HG02678 (cell line): ENCODE data around the gene C16orf95.
"Not testable (repeated sequence)": the region's sequence is repeated elsewhere in the genome, so short reads cannot be mapped to it uniquely, and the experiment has no call there.

Experiments
- ATAC-seq: cut with Tn5 transposase; IDR thresholded peaks from one replicate; pipeline ENCODE4 v1.9.1; 2021; ENCODE audit warnings: mild to moderate bottlenecking, moderate library complexity; ENCODE audit not compliant: unreplicated experiment

Gene C16orf95, protein sequence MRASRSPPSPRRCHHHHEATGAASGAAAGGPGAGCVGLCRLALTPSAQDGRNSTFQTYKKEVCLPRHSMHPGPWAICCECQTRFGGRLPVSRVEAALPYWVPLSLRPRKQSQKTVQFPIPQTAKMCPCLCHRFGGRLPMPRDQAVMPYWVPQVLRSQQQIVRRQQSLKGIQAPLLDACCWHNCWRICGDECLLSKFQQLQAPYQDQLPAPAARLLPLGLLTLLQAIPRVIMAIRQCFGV

DNA sequence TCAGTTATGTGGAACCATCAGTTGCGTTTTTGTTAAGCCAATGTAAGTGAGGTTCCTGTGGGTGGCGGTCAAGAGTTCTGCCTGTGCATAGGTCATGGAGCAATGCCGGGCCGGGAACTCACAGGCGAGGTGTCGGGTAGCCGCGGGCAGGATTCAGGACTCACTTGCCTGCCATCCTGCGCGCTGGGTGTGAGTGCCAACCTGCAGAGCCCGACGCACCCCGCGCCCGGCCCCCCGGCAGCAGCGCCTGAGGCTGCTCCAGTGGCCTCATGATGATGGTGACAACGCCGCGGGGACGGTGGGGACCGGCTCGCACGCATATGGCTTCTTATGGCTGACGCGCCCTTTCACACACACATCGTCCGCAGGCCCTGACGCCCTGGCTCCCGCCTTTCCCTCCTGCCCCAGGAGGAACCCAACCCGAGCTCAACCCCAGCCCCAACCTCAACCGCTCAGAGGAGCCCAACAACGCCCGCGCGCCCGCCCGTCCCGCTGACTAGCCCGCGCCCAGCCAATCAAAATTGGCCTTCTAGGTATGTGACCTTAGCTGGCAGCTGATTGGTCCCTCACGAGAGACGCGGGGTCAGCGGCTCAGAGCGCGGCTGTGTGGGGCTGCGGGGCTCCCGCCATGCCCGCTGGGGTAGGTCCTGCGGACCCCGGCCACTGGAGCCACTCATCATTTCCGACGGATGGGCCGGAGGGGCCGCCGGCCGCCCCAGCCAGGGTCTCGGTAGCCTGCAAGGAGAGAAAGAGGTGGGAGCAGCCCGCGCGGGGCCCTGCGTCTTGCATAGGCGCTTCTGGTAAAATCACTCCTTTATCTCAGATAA, at the start of gene C16orf95:
C16orf95 (minus strand) TSS at position 470 of the 827 bp plus-strand sequence; CDS start at position 320, 150 bp downstream.
- peak; percentile 94 for ATAC-seq

DNA sequence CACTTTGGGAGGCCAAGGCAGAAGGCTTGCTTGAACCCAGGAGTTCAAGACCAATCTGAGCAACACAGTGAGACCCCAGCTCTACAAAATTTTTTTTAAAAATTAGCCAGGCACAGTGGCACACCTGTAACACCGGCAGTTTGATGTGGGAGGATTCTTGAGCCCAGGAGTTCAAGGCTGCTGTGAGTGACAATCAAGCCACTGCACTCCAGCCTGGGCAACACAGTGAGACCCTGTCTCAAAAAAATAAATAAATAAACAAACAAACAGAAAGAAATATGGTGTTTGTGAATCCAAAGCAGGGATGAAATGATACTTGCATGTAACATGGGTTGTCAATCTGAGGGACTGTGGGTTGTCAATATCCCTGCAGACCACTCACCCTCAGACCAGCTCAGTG, 49.7 kb upstream of the C16orf95 start:
- ATAC-seq, result no peak

GRCh38 chr16:87366288-87366687, 49.1 kb upstream of the C16orf95 start:
- no peak for ATAC-seq

- ATAC-seq, result no peak
Measured at GRCh38 chr16:87365021-87365713, 48.0 kb upstream of the C16orf95 start.

DNA sequence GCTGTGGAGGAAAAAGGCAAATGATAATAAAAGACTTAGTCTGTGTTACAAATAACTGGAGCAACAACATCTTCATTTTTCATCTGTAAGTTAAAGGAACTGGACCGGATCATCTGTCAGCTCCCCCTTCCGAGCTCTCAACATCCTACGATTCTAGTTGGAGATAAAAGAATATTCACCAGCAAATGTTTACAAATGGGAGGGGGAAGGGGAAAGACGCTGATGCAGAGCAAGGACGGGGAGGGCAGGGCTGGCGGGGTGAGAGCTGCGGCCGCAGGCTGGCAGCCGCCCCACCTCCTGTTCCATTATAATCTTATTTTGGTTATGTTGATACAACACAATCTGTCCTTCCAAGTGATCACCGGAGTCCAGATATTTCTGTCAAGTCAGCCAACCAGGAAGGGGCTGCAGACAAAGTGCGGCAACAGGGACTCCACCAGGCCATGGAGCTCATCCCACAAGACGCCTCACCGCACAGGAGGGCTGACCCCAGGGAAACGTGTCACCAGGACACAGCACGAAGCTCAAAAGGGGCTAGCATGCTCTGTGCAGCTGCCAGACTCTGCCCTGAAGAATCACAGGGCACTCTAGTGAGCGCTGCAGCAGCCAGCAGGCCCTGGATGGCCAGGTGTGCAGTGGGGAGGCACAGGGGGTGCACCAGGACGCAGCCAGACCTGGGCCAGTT, 46.7 kb upstream of the C16orf95 start:
- no peak for ATAC-seq

- not testable (repeated sequence) for ATAC-seq
Measured at GRCh38 chr16:87362828-87363559, 45.8 kb upstream of the C16orf95 start.

DNA sequence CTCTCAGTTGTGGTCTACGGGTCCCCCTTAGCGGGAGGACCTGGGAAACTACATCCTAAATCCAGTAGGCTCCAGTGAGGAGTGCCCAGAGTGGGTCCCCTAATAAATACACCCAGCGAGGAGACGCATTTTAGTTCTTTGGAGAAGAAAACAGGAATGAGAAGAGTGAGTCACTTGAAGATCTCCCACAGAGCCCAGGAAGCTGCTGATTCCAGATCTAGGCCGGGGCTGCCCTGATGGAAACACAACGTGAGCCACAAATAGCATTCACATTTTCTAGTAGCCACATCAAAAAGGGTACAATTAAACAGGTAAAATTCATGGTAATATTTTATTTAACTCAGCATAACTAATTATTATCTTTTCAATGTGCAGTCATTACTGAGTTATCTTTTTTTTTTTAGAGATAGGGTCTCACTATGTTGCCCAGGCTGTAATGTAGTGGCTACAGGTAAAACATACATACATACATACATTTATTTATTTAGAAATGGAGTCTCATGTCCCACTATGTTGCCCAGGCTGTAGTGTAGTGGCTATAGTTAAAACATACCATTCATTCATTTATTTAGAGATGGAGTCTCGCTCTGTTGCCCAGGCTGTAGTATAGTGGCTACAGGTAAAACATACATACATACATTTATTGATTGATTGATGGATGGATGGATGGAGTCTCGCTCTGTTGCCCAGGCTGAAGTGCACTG, 44.9 kb upstream of the C16orf95 start:
- no peak for ATAC-seq

GRCh38 chr16:87360862-87361610, 43.8 kb upstream of the C16orf95 start:
- no peak for ATAC-seq

- ATAC-seq, result no peak
Measured at GRCh38 chr16:87359121-87359520, 41.9 kb upstream of the C16orf95 start.

- no peak for ATAC-seq
Measured at GRCh38 chr16:87358696-87359095, 41.5 kb upstream of the C16orf95 start.

GRCh38 chr16:87358250-87358649, 41.1 kb upstream of the C16orf95 start:
- ATAC-seq, result no peak

DNA sequence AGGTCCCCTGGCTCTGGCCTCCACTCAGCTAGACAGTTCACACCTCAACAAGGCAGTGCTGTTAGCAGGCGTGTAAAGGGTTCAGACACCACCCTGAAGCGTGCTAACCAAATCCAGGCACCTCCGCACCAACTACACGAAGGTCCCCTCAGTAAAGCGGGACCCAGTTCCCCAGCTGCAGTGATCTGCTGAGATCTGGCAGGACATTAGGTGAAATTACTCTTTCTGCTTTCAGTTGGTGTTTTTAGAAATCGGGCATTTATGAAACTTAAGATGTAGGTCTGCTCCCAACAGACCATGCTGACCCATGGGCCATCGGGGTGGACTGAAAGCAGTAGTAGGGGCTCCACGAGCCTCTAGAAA, 39.3 kb upstream of the C16orf95 start:
- ATAC-seq, result no peak

DNA sequence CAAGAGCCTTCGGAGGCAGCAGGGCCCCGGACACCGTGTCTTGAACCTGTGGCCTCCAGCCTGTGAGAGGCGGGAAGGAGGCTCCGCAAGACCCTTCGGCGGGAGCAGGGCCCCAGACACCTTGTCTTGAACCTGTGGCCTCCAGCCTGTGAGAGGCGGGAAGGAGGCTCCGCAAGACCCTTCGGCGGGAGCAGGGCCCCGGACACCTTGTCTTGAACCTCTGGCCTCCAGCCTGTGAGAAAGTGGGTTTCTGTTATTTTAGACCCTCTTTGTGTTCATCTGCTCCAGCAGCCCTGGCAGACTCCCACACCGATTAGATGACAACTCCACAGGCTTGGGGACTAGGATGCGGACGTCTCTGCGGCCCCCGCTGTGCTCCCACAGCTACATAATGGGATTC, 36.4 kb upstream of the C16orf95 start:
- no peak for ATAC-seq

DNA sequence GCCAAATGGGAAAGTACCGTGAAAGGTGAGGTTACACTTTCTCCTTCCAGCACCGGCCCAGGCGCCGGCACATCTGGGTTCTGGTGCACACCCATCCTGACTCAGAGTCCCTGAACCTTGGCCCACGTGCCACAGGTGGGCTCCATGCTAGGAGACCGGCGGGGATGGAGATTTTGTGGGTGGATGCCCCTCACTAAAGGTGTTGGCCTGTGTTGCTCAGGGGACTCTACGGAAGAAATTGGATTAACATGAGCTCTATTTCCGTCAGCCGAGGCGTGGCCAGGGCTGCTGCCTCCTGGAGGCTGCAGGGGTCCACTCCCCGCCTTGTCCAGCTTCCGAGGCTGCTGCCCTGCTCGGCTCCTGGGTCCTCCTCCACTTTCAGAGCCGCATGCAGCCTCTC, 35.6 kb upstream of the C16orf95 start:
- no peak for ATAC-seq

DNA sequence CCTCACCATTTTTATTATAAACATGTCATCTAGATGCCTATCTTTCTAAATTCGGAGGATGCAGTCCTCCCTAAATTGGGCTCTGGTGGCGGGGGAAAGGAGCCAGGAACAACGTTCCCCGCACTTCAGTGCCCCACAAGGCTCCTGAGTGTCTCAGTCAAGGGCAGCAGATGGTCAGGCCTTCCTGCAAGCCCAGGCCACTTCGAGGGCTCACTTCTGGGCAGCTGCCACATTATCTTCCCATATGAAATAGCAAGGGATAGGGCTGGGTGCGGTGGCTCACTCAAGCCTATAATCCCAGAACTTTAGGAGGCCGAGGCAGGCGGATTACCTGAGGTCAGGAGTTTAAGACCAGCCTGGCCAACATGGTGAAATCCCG, 34.1 kb upstream of the C16orf95 start:
- ATAC-seq, result no peak

GRCh38 chr16:87350681-87351319, 33.6 kb upstream of the C16orf95 start:
- no peak for ATAC-seq

GRCh38 chr16:87350031-87350430, 32.8 kb upstream of the C16orf95 start:
- ATAC-seq, result no peak

DNA sequence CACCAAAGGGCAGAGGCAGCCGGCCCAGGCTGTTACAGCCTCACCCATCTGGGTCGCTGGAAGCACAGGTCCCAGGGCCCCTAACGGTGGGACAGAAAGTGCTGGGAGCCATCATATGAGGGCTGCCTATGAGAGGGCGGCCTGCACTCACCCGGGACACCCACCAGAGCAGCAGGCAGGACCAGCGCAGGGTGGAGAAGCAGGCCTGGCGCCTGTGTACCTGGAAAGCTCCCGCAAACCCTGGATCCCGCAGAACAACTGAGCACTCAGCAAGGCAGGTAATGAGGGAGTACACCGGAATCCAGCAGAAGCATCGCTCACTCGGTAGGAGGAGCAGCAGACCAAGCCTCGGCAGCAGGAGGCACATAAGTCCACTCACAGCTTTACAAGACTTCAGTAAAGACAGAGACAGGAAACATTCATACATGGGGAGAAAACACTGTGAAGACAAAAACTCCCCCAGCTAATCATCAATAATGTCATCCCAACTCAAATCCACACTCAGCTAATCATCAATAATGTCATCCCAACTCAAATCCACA, 31.5 kb upstream of the C16orf95 start:
- no peak for ATAC-seq
